ENCODE data around the gene OSBPL10.

OSBPL10 gene

GRCh38 chr3:31829010-31829409, 152.1 kb downstream of the OSBPL10 start:
- TF ChIP-seq CTCF (IDR thresholded peaks at IDR 0.05; ENCODE audit: control insufficient read depth, extremely low read depth, insufficient read depth) = no peak
- no peak for DNase-seq (ENCODE audit: low read depth)
- H3K4me3 ChIP-seq (ENCODE audit: low read depth, low read length) = no peak overlapping the region

- no peak for TF ChIP-seq CTCF (IDR thresholded peaks at IDR 0.05; ENCODE audit: control insufficient read depth, extremely low read depth, insufficient read depth)
- no peak for DNase-seq (ENCODE audit: low read depth)
Measured at GRCh38 chr3:31828007-31828406, 153.1 kb downstream of the OSBPL10 start.

GRCh38 chr3:31823184-31823583, 157.9 kb downstream of the OSBPL10 start:
- TF ChIP-seq CTCF (IDR thresholded peaks at IDR 0.05; ENCODE audit: control insufficient read depth, extremely low read depth, insufficient read depth) = no peak
- H3K4me3 ChIP-seq (ENCODE audit: low read depth, low read length) = no peak overlapping the region
- DNase-seq (ENCODE audit: low read depth) = no peak

More at GRCh38 chr3:31828007-31828406, 153.1 kb downstream of the OSBPL10 start:
- no peak overlapping the region for H3K4me3 ChIP-seq (ENCODE audit: low read depth, low read length)

GRCh38 chr3:31821118-31821517, 159.9 kb downstream of the OSBPL10 start:
- no peak overlapping the region for H3K4me3 ChIP-seq (ENCODE audit: low read depth, low read length)
- no peak for DNase-seq (ENCODE audit: low read depth)
- TF ChIP-seq CTCF (IDR thresholded peaks at IDR 0.05; ENCODE audit: control insufficient read depth, extremely low read depth, insufficient read depth) = no peak

GRCh38 chr3:31819441-31819840, 161.6 kb downstream of the OSBPL10 start:
- DNase-seq (ENCODE audit: low read depth) = no peak
- no peak overlapping the region for H3K4me3 ChIP-seq (ENCODE audit: low read depth, low read length)
- no peak for TF ChIP-seq CTCF (IDR thresholded peaks at IDR 0.05; ENCODE audit: control insufficient read depth, extremely low read depth, insufficient read depth)

- no peak for TF ChIP-seq CTCF (IDR thresholded peaks at IDR 0.05; ENCODE audit: control insufficient read depth, extremely low read depth, insufficient read depth)
- DNase-seq (ENCODE audit: low read depth) = no peak
- no peak overlapping the region for H3K4me3 ChIP-seq (ENCODE audit: low read depth, low read length)
Measured at GRCh38 chr3:31817411-31817966, 163.6 kb downstream of the OSBPL10 start.
